Muscle layer of colon (tissue), 2 donors: Measurements from ENCODE around the gene ROBO1.

Experiments
- H3K27ac ChIP-seq: one replicate; pipeline ENCODE4 v1.7.0; 2013; ENCODE audit warnings: low read depth, mild to moderate bottlenecking, low read length, moderate library complexity
- H3K27me3 ChIP-seq, 2 donors: one replicate each; pipeline ENCODE4 v1.7.0; 2013; ENCODE audit warnings: low read length in 2 of 2, mild to moderate bottlenecking in 2 of 2; ENCODE audit not compliant: insufficient read depth in 2 of 2, control insufficient read depth in 1 of 2
- H3K36me3 ChIP-seq: one replicate; pipeline ENCODE4 v1.7.0; 2013; ENCODE audit warnings: mild to moderate bottlenecking, low read length; ENCODE audit not compliant: insufficient read depth
- H3K4me1 ChIP-seq: one replicate; pipeline ENCODE4 v1.7.0; 2013; ENCODE audit warnings: mild to moderate bottlenecking, low read length; ENCODE audit not compliant: insufficient read depth
- H3K4me3 ChIP-seq, 2 donors: one replicate each; pipeline ENCODE4 v1.7.0; 2013; ENCODE audit warnings: low read length in 2 of 2, low read depth in 1 of 2, mild to moderate bottlenecking in 1 of 2, moderate library complexity in 1 of 2
- H3K9ac ChIP-seq: one replicate; pipeline ENCODE4 v1.7.0; 2013; ENCODE audit warnings: low read length
- H3K9me3 ChIP-seq: one replicate; pipeline ENCODE4 v1.7.0; 2013; ENCODE audit warnings: mild to moderate bottlenecking, low read length
- donor health status: abdominal sarcoma.
- donor health status: Adenocarcinoma of cecum.

The ROBO1 gene

DNA sequence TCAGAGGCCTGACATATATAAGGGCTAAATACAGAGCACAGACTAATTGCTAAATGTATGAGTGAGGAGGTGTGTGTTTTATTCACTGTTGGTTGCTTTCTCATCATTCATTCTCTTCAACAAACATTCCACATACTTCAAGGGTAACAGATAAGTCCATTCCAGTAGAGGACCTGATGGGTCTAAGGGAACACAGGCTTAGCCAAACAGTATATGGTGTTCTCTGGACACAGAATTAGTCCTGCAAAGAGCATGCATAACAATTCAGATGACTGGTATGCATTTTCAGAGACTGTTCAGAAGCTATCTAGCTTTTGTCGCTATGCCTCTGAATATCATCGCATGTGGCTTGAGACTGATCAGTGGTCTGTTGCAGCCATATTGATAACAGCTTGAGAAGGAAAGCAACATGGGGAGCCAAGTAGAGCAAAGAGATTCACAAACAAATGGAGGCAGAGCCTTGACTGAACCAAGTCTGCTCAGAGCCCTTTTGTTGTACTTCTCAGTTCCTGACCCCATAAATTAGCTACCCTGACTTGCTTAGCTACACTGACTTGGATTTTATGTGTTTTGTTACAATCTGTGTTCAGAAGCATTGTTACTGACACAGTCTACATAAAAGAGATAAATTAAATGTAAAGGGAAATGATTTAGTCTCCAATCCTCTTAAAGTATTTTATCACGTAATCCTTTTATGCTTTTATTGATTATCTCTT is 1178.7 kb downstream of the ROBO1 start:
- Histone ChIP-seq H3K4me1 (no peaks in the 10 kb centered on the region), H3K4me3 (no peak overlapping the region), H3K27ac (no peak overlapping the region), H3K27me3 (no peaks in the 10 kb centered on the region), H3K9me3 (no peaks in the 10 kb centered on the region), H3K36me3 (no peaks in the 10 kb centered on the region), H3K9ac (no peak overlapping the region)

GRCh38 chr3:78580681-78581080 is 1187.1 kb downstream of the ROBO1 start:
- Histone ChIP-seq H3K27me3 (no peaks in the 10 kb centered on the region), H3K9ac (no peak overlapping the region), H3K36me3 (no peaks in the 10 kb centered on the region), H3K27ac (no peak overlapping the region), H3K9me3 (no peaks in the 10 kb centered on the region), H3K4me1 (no peaks in the 10 kb centered on the region), H3K4me3 (no peak overlapping the region)

DNA sequence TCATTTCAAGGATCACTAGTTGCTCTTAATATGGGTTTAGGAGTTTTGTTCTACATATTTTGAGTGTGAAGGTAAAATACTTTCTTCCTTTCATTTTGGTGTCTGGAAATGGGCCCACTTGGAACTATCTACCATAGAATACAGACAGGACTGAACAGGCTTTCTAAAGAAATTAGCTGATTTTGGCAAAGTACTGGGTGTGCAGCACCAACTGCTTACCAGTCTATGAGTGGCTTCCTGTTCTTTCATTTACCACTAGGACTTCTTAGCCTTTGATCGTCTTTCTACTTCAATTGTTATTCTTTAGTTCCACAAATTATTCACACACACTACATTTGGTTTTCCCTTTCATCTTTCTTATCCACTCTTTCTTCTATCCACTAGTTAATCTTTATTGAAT is 1196.3 kb downstream of the ROBO1 start:
- Histone ChIP-seq H3K27me3 (no peaks in the 10 kb centered on the region), H3K9ac (no peak overlapping the region), H3K27ac (no peak overlapping the region), H3K4me1 (no peaks in the 10 kb centered on the region), H3K9me3 (no peaks in the 10 kb centered on the region), H3K4me3 (no peak overlapping the region), H3K36me3 (no peaks in the 10 kb centered on the region)

DNA sequence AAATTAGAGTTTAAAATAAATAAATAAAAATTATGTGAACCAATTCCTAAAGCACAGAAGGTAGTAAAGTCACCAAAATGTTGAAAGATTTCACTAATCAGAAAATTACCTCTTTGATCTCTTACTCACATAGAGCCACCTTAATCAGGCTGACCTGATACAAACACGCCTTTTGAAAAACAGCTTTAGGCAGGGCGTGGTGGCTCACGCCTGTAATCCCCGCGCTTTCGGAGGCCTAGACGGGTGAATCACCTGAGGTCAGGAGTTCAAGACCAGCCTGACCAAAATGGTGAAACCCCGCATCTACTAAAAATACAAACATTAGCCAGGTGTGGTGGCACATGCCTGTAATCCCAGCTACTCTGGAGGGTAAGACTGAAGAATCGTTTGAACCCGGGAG is 1197.3 kb downstream of the ROBO1 start:
- Histone ChIP-seq H3K36me3 (no peaks in the 10 kb centered on the region), H3K27me3 (no peaks in the 10 kb centered on the region), H3K9ac (no peak overlapping the region), H3K4me1 (no peaks in the 10 kb centered on the region), H3K4me3 (no peak overlapping the region), H3K9me3 (no peaks in the 10 kb centered on the region), H3K27ac (no peak overlapping the region)

DNA sequence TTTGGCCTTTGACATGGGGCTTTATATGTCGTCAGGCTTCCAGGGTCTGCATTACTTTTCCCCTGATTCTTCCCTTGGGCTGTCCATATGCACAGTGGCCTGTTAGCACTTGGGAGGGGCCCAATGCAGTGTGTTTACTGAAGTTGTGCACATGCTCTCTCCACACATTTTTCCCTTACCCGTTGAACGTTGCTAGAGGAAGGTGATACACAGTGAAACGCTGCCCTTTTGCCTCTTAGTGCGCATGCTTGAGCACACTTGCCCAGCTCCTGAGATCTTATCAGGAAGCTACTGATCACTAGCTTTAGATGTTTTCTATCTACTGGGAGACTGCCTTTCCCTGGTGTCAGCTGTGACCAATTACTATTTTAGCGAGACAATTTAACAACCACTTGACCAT is 1198.0 kb downstream of the ROBO1 start:
- no peak overlapping the region for H3K4me3 ChIP-seq
- H3K9ac ChIP-seq = no peak overlapping the region
- H3K27me3 ChIP-seq = no peaks in the 10 kb centered on the region
- no peaks in the 10 kb centered on the region for H3K36me3 ChIP-seq
- H3K27ac ChIP-seq = no peak overlapping the region
- no peaks in the 10 kb centered on the region for H3K4me1 ChIP-seq
- no peaks in the 10 kb centered on the region for H3K9me3 ChIP-seq

DNA sequence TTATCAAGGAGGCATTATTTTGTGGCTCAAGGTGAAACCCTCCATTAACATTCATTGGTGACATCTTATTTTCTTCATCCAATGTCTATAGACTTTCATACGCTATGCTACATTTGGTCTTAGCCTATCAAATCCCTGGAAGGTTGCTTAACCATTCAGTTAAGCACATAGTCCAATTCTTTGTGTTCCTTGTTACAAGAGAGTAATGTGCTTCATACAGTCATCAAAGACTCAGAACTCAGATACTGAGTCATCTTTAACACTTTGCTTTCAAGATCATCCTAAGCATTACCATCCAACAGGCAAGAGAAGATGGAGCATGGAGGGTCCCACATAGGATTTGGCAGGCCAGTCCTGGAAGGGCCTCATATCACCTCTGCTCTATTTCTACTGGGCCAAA is 1202.1 kb downstream of the ROBO1 start:
- H3K36me3 ChIP-seq = no peaks in the 10 kb centered on the region
- H3K4me1 ChIP-seq = no peaks in the 10 kb centered on the region
- no peak overlapping the region for H3K4me3 ChIP-seq
- no peaks in the 10 kb centered on the region for H3K9me3 ChIP-seq
- H3K27me3 ChIP-seq = no peaks in the 10 kb centered on the region
- H3K27ac ChIP-seq = no peak overlapping the region
- H3K9ac ChIP-seq = no peak overlapping the region

DNA sequence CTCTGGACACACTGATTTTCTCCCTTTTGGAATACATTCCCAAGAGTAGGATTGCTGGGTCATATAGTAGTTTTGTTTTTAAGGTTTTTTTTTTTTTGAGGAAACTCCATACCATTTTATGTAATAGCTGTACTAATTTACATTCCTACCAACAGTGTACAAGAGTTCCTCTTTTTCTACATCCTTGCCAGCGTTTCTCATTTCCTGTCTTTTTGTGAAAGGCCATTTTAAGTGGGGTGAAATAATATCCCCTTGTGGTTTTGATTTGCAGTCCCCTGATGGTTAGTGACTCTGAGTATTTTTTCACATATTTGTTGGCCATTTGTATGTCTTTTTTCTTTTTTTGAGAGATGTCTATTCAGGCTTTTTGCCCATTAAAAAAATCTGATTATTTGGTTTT is 1205.5 kb downstream of the ROBO1 start:
- H3K9me3 ChIP-seq = no peaks in the 10 kb centered on the region
- no peaks in the 10 kb centered on the region for H3K27me3 ChIP-seq
- H3K4me3 ChIP-seq = no peak overlapping the region
- no peak overlapping the region for H3K27ac ChIP-seq
- no peak overlapping the region for H3K9ac ChIP-seq
- H3K4me1 ChIP-seq = no peaks in the 10 kb centered on the region
- no peaks in the 10 kb centered on the region for H3K36me3 ChIP-seq
